ENCODE results near the gene SMG6.

Gene SMG6

GRCh38 chr17:2303204-2304188 is at the start of gene SMG6, which contains the start of gene SRR:
TSS of gene SMG6 (minus strand) at chr17:2303785. CDS start at chr17:2303720, 65 bp downstream.
TSS of gene SRR (plus strand) at chr17:2303950. CDS start at chr17:2315561, 11,611 bp downstream.
- ChIA-PET POLR2A (interaction anchor here (0.6 to 0.7 kb wide), 4 partner anchors 35 to 268 kb away, joined by 3 to 6 read pairs (median 4); no protein-coding TSS in a partner anchor), CTCF (interaction anchor here (0.8 to 2.6 kb wide), 9 partner anchors 12 to 249 kb away, joined by 3 to 11 read pairs (median 3); partner anchors contain the start of genes HIC1 and TSR1)
- TF ChIP-seq CTCF (IDR thresholded peaks at IDR 0.05; ENCODE audit: control extremely low read depth, extremely low read depth, low read depth, missing control alignments), result no peak
- peak; percentile 99 for DNase-seq (ENCODE audit: extremely low spot score)

- CTCF ChIA-PET, result interaction anchor here (0.9 to 3.2 kb wide), 4 partner anchors 10 to 297 kb away, joined by 3 to 23 read pairs (median 5); partner anchors contain the start of genes HIC1 and TSR1
- no peak for DNase-seq (ENCODE audit: extremely low spot score)
- POLR2A ChIA-PET, result no interaction called here
- no peak for TF ChIP-seq CTCF (IDR thresholded peaks at IDR 0.05; ENCODE audit: control extremely low read depth, extremely low read depth, low read depth, missing control alignments)
Observed at GRCh38 chr17:2351269-2351668, 47.7 kb upstream of the SMG6 start.

GRCh38 chr17:2347805-2348685 is 44.5 kb upstream of the SMG6 start:
- TF ChIP-seq CTCF (IDR thresholded peaks at IDR 0.05; ENCODE audit: control extremely low read depth, extremely low read depth, low read depth, missing control alignments), result no peak
- no peak for DNase-seq (ENCODE audit: extremely low spot score)
- ChIA-PET POLR2A (no interaction called here), CTCF (interaction anchor here (1.0 to 1.5 kb wide), 5 partner anchors 9 to 293 kb away, joined by 3 to 4 read pairs (median 3); partner anchors contain the start of gene HIC1)

- no peak for TF ChIP-seq CTCF (IDR thresholded peaks at IDR 0.05; ENCODE audit: control extremely low read depth, extremely low read depth, low read depth, missing control alignments)
- CTCF ChIA-PET, result interaction anchor here (1.4 to 3.3 kb wide), 3 partner anchors 36 to 291 kb away, joined by 3 to 15 read pairs (median 3); no protein-coding TSS in a partner anchor
- POLR2A ChIA-PET, result interaction anchor here (0.9 kb wide), 1 partner anchor 9 kb away, joined by 3 read pairs; no protein-coding TSS in a partner anchor
- DNase-seq (ENCODE audit: extremely low spot score), result no peak
Observed at GRCh38 chr17:2346475-2346874, 42.9 kb upstream of the SMG6 start.

- CTCF ChIA-PET, result interaction anchor here (3.3 kb wide), 1 partner anchor 38 kb away, joined by 15 read pairs; no protein-coding TSS in a partner anchor
- no peak for TF ChIP-seq CTCF (IDR thresholded peaks at IDR 0.05; ENCODE audit: control extremely low read depth, extremely low read depth, low read depth, missing control alignments)
- POLR2A ChIA-PET, result no interaction called here
- DNase-seq (ENCODE audit: extremely low spot score), result no peak
Observed at GRCh38 chr17:2344528-2344927, 40.9 kb upstream of the SMG6 start.

Data from GM10248 (cell line).